Keratinocyte (primary cell): ENCODE measurements around the gene TBKBP1.

Experiments used
- EZH2 ChIP-seq: IDR thresholded peaks from one replicate; pipeline ENCODE4 v1.6.1; 2012; ENCODE audit warnings: inconsistent platforms, mild to moderate bottlenecking, low read length, moderate library complexity
- TF ChIP-seq, protein P1 (sequence below), 3 experiments: IDR thresholded peaks in 1 of 3; conservative IDR thresholded peaks in 1 of 3; optimal IDR thresholded peaks in 1 of 3; 2 replicates in 2 of 3; 3 replicates in 1 of 3; pipeline versions ENCODE3 to v1.5.1; 2011; ENCODE audit warnings: low read length in 3 of 3, mild to moderate bottlenecking in 3 of 3, moderate library complexity in 2 of 3, control low read depth in 1 of 3, inconsistent platforms in 1 of 3; ENCODE audit not compliant: insufficient read depth in 2 of 3; ENCODE audit errors: extremely low read depth in 1 of 3

DNA sequence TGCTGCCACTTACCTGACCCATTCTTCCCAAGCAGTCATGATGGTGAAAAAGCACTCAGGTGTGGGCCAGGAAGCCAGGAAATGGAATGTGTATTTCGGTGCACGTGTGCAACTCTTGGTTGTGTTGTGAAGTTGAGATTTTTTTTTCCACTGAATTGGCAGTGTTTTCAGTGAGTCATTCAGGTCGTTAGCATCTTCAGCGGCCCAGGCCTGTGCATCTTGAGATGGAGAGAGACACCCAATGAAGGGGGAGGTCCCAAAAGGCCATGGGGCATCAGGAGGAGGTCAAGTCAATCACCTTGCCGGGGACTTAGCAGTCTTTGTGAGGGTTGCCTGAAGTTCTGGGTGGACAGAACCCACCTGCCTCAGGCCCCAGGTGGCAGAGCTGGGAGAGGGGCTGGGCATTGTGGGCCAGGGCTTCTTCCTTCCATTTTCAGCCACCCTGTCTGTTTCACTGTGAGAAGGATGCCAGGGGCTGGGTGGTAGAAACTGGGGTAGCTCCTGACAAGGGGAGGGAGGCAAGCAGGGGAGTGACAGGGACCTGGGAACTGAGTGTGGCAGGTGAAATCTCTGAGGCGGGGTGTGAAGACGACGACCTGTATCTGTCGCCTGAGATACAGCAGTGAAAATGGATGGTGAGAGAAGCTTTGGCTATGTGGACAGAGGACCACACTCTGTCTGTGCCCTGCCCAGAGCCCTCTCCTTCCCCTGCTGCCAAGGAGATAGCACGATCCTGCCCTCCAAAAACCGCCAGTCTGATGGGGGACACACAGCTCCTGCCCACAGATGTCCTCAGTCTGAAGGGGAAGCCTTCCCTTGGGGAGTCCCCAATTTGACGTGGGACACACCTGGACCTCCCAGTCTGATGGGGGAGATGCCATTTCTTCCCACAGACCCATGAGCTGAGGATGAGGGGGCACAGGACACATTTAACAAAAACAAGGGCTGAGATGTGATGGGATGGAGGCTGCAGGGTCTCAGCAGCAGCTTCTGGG, 11.9 kb downstream of the TBKBP1 start:
- TF ChIP-seq, protein P1, sequence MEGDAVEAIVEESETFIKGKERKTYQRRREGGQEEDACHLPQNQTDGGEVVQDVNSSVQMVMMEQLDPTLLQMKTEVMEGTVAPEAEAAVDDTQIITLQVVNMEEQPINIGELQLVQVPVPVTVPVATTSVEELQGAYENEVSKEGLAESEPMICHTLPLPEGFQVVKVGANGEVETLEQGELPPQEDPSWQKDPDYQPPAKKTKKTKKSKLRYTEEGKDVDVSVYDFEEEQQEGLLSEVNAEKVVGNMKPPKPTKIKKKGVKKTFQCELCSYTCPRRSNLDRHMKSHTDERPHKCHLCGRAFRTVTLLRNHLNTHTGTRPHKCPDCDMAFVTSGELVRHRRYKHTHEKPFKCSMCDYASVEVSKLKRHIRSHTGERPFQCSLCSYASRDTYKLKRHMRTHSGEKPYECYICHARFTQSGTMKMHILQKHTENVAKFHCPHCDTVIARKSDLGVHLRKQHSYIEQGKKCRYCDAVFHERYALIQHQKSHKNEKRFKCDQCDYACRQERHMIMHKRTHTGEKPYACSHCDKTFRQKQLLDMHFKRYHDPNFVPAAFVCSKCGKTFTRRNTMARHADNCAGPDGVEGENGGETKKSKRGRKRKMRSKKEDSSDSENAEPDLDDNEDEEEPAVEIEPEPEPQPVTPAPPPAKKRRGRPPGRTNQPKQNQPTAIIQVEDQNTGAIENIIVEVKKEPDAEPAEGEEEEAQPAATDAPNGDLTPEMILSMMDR (optimal IDR thresholded peaks at IDR 0.05 in 1 of 3, IDR thresholded peaks at IDR 0.05 in 1 of 3, conservative IDR thresholded peaks at IDR 0.05 in 1 of 3; ENCODE audit: extremely low read depth in 1 of 3, insufficient read depth in 2 of 3, low read length in 3 of 3): no peak
- no peak for TF ChIP-seq EZH2
